Umbilical cord (tissue), 2 donors: ENCODE measurements around the gene DNAL4. TPM values are rescaled to one million over a fixed set of nuclear protein-coding genes. Genes with fewer than 3 reads are reported as not detected.

Source experiments
- DNase-seq: peaks from one replicate; pipeline ENCODE4 v3.0.0-alpha.2; 2015; ENCODE audit warnings: low spot score
- total RNA-seq: library from RNA; depleted of rRNA; stranded (reverse); fragments of >200 nt; gene quantifications from one replicate; pipeline ENCODE4 v1.2.3, GENCODE V29; 2014; ENCODE audit warnings: low replicate concordance; ENCODE audit not compliant: insufficient read depth

DNAL4 gene, protein sequence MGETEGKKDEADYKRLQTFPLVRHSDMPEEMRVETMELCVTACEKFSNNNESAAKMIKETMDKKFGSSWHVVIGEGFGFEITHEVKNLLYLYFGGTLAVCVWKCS
- total RNA-seq = 9.9 TPM

DNA sequence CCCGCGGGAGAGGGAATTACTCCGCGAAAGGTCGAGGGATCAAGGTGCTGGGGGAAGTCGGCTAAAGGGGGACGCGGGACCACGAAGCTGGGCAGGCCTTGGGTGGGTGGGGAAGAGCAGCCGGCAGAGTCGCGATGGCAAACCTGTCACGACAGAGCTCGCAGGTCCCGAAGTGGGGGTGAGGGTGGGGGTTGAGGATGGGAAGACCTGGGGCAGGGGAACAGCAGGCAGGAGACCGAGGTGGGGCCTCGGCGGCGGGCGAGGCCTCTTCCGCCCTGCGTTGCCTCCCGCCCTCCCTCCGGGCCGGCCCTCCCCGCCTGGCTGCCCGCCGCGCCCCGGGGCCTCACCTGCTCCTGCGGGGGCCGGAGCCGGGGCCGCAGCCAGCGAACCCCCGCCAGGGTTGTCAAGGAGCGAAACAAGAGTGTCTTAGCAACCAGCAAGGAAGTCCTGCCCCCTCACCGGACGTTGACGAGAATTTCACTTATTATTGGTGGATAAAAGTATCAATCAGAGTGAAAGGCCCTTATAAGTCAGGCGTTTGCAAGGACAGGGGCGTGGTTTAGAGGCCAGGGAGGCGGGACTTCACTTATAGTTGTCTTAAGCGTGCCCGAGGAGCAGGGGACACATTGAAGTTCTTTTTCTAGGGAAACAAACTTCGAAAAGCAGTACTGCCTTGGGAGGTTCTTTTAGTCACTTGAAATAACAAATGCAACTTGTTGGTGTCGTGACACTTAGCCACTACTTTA, at the start of gene DNAL4:
Gene DNAL4, minus strand, starts transcription at position 423 of the 746 bp plus-strand sequence. CDS start 11,412 bp downstream, outside the sequence.
- peak; percentile 99 for DNase-seq

DNA sequence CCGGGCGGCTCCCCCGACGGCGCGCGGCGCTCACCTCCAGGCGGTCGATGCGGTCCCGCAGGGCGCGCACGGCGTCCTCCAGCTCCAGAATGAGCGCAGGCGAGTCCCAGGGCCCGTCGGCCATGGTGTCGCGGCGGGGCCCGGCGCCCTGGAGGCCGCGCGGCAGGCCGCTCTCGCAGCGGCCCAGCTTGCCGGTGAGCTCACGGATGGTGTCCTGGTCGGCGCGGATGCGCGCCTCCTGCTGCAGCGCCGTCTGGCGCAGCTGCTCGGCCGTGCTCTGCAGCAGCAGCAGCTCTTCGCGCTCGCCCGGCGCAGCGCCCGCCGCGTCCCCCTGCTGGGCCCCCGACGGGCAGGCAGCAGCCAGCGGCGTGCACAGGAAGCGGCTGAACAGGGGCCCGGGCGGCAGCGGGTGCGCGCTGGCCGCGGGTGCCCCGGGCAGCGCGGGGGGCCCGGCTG, 49.3 kb upstream of the DNAL4 start:
- DNase-seq = peak; percentile 83

DNA sequence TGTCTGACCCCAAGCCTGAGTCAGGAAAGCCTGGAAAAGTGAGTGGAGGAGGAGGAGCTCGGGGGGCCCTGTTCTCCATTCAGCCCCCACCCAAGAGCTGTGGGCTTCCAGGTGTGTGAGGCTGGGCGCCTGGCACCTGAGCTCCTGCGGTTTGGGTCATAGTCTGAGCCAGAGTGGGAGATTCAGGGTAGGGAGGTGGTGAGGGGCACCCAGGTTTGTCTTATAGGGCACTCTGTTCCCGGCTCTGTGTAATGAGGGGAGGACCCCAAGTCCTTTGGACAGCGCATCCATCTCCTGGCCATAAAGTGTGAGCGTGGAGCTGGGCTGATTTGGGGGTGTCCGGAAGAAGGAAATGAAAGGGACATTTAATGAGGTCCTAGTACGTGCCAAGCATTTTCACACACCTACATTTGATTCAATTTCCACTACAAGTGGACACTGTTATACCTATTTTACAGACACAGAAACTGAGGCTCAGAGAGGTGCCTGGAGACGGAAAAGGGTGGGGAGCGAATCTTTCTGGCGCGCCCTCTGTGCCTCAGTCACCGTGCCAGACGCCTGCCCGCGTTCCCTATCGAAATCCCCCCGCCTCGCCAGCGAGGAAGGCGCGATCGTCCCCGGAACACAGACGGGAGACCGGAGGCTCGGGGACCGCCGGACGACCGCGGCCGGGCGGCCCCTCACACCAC, 48.7 kb upstream of the DNAL4 start:
- no peak for DNase-seq

DNA sequence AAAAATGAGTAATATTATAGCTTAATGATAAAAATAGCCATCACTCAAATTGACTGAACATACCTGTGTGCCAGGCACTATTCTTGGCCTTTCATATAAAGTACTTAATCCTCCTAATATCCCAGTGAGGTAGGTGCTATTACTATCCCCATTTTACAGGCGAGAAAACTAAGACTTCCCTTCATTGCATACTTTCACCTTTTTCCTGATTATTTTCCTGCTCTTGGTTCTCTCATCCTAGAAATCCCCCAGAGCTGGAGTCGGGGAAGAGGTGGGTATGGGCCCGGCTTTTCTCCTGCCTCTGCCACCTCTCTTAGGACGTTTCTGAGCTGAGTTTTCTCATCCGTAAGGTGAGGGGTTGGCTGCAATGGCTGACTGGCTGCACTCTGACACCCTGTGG, 47.7 kb upstream of the DNAL4 start:
- no peak for DNase-seq

DNA sequence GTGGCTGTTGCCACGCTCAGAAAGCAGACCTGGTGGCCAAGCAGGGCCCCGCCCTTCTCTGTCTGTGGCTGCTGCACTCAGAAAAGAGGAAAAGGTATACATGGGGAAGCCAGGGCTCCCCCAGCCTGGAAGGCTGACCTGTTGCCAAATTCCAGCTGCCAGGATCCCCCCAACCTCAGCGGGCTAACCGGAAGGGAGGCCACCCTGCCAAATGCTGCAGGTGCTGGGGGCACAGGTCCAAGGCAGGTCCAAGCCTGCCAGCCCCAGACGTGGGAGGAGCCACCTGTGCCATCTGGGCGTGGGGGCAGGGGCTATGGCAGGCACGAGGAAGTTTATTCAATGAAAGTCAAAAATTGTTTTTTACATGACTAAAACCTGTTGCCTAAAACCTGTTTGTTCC, 47.3 kb upstream of the DNAL4 start:
- no peak for DNase-seq

DNA sequence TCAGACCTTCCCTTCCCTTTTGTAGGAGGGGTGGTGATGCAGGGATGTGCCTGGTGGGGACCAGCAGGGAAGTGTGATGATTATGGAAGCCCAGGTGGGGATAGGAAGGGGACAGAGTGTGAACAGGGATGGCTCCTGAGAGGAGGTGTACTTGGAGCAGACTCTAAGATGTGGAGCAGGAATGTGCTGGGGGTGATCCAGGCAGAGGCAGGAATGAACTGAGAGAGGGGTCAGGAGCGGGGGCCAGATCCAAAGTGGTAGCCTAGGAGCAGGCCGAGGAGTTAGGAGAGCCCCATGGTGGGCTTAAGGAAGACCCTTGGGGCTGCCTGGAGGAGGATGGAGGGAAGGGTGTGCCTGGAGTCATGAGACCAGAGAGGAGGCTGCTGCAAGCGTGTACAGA, 46.2 kb upstream of the DNAL4 start:
- no peak for DNase-seq

DNA sequence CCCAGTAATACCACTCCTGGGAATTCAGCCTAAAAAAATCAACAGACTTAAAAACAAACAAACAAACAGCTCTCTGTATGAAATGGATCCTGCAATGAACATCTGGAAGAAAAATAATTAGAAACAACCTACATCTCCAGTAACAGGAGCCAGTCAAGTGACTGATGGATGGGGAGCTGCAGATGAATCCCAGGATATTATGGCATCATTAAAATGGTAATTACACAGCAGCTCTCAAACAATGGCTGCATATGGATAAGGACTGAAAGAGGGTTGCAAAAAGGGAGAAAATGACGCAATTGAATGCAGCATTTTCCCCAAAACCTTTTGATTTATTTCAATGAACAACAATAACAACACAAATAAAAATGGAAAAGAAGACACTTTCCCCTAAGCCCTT, 45.7 kb upstream of the DNAL4 start:
- no peak for DNase-seq

DNA sequence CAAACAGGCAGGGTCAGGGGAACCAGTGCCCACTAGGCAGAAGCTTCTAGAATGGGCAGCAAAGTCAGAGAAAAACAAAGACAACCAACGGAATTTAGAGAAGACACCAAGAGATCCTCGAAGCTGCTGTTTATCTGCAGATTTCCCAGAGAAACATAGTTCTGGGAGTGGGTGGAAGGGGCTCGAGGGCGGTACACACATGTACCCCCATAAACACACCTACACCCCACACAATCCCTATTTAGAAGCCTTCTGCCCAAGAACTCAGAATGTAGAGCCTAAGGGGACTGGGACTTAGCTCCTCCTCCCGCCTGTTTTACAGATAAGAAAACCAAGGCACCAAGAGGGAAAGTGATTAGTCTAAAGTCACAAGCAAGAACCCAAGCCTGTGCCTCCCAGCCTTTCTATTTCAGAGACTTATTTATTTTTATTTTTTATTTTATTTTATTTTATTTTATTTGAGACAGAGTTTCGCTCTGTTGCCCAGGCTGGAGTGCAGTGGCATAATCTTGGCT, 43.5 kb upstream of the DNAL4 start:
- no peak for DNase-seq

DNA sequence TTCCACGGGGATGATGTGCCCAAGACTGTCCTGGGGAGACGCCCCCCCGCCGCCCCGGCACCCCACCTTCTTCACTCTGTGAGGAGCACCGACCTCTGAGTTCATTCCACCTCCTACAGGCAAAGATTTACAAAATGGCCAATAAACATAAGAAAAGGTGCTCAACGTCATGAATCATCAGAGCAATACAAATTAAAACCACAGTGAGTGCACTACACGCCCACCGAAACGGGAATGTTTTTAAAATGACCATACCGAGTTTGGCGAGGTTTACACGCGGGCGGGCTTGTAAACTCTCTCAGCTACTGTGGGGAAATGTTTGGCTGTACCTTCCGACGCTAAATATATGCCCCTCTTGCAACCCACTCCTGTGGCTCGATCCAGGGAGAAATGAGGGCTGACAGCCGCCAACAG, 42.0 kb upstream of the DNAL4 start:
- DNase-seq = no peak

DNA sequence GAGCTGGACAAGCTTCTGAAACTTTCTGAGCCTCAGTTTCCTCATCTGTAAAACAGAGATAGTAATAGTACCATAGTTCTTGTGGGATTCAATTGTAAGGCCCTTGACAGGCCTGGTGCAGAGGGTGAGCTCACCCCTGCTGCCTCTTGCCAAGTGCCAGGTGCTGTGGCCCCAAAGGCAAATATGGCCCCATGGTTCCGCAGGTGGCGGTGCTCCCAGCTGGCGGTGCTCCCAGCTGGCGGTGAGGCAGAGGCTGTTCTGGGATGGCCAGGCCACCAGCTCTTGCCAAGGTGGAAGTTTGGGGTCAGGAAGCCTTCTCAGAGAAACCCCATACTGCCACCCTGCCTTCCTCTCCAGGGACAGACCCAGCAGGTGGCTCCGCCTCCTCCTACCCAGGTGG, 41.0 kb upstream of the DNAL4 start:
- no peak for DNase-seq

DNA sequence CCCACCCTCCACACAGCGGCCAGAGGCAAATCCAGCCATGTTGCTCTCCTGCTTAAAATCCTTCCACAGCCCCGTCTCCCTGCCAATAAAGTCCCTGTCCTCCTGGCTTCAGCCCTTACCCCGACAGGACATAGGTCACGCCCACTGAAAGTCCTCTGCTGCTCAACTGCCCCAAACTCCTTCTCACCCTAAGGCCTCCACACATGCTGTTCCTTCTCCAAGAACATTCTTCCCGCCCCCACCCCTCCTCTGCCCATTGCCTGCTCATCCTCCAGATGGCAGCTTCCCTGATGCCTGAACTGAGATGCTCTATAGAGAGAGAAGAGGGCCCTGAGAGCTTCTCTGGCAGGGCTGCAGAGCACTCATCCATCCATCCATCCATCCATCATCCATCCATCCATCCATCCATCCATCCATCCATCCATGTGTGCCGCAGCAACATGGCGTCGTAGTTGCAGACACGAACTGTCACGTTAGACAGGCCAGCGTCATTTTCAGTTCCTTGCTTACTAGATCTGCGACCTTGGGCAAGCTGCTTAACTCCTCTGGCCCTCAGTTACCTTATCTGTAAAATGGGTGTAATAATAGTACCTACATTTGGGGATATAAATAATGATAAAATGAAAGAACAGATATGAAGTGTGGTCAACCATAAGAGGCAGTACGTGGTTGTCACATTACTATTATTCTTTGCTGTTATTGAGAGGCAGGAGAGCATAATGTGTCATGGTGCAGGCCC, 40.4 kb upstream of the DNAL4 start:
- no peak for DNase-seq

DNA sequence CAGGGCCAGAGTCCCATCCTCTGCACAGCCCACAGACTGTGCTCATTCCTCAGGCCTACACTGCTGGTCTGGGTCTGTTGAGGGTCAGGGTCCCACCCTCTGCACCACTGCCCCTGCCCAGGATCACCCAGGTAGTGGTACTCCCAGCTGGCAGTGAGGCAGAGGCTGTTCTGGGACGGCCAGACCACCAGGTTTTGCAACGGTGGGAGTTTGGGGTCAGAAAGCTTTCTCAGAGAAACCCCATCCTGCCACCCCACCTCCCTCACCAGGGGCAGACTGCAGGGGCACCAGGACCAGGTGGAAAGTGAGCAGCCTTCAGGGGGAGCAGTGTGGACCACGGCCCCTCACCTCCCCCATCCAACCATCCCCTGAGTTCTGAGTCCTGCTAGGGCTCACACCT, 39.1 kb upstream of the DNAL4 start:
- no peak for DNase-seq

DNA sequence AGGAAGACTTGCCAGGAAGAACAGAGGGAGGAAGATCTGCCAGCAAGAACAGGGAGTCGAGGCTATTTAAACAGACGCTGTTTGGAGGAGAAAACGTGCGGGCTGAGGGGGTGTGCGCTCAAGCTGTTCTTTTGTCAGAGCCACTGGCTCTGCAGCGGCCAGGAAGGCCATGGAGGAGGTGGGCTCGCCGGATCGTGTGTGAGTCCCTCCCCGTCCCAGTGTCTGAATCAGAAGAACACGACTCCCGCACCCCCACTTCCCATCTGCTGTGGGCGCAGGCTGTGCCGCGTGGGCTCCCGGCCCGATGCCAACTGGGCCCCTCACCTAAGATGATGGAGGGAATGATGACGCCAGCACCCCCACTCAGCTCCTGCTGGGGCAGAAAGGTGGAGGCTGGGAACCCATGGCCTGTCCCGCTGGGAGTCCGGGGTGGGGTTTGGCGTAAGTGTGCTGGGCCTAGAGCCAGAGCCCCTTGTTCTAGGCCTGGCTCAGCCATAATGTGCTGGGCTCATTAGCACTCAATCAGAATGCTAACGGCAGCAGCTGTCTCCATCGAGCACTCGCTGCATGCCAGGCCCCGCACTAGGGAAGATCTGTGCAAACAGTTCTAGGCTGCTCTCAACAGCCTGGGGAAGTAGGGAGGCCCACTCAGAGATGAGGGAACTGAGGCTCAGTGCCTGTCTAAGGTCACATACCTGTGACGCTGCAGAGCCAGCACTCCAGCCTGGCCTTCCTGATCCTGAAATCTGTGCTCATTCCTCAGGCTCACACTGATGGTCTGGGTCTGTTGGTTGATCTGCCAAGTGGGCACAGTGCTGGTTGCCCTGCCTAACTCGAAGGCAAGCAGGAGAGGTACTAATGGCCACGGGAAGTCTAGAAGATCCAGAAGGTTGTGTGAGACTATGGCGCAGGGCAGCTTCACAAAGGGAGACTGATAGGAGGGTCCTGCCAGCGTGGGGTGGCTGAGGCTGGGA, 38.3 kb upstream of the DNAL4 start:
- DNase-seq = no peak

DNA sequence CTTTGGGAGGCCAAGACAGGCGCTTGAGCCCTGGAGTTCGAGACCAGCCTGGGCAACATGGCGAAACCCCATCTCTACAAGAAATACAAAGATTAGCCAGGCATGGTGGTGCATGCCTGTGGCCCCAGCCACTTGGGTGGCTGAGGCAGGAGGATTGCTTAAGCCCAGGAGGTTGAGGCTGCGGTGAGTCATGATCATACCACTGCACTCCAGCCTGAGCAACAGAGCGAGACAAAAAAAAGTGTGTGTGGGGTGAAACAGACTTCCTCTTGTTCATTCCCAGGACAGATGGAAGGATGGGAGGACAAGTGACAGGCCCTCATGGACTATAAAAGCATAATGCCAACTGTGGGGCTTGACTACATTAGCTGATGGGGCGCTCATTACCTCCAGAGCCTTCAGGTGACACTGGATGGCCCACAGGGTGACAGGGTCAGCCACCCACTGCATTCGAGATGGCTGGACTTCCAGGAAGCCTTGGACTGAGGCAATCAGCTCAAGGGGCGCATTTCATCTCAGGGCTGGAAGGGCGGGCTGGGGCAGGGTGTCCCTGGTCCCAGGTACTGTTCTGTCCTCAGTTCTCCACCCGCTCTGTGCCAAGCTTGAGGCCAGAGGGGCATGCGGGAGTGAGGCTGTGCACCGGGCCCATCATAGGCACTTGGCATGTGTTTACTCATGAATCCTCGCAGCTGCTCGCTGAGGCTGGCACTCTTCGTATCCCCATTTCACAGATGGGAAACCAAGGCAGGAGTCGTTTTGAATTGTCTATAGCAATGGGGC, 37.4 kb upstream of the DNAL4 start:
- no peak for DNase-seq

DNA sequence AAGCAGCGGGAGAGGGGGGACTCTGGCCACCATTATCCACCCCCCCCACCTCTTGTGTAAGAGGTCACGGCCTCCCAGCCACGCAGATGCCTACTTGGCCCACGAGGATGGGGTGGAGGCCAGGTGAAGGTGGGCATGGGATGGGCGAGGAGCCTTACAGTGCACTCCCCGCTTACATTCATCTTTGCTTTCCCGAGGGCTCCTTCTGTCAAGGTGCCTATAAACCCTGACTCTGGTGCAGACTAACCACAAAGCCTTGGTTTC, 36.8 kb upstream of the DNAL4 start:
- DNase-seq = no peak

DNA sequence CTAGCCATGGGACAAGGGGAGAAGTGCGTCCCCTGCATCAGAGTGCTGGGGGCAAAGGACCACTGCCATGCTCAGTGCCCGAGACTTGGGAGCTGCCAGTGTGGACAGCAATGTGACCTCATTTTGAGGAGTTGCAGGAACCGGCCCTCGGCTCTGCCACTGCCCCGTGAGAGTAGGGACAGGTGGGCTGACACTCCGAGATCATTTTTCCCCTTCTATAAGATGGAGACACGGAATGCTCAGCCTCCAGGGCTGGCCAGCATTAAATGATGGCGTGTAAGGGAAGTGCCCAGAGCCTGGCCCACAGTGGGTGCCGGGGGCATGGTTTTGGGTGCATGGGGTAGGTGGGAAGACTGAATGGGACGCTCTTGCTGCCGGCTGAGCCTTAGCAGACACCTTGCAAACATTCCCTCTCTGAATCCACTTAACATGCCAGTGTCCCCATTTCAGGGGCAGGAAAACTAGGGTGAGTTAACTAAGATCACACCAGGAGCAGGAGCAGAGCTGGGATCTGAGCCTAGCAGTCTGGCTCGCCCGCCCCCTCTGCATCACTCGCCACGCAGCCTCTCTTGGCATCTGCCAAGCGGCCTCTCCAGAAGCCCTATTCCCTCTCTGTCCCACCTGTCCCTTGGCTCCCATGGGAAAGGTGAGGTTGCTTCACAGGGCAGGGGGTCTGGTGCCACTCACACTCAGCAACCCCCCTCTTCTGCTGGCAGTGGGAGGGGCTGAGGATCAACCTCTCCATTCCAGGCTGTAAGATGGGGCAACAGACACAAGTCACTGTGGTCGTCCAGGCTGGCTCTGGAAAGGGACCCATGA, 36.3 kb upstream of the DNAL4 start:
- no peak for DNase-seq

DNA sequence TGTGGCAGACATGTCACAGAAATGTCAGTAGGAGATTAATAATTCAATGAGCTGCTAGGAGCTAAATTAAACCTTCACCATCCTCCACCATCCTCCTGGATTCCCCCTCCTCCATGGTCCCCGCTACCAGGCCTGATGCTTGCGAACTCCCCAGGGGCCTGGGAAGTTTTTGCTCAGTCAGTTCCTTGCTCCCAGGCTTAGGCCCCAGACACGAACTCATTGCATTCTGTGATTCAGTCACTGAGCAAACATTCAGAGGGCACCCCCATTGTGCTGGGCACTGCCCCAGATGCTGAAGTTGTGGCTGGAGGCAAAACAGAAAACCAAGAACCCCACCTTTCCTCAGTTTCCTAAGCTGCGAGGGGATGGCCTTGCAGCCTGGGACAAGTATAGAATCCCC, 35.5 kb upstream of the DNAL4 start:
- no peak for DNase-seq

DNA sequence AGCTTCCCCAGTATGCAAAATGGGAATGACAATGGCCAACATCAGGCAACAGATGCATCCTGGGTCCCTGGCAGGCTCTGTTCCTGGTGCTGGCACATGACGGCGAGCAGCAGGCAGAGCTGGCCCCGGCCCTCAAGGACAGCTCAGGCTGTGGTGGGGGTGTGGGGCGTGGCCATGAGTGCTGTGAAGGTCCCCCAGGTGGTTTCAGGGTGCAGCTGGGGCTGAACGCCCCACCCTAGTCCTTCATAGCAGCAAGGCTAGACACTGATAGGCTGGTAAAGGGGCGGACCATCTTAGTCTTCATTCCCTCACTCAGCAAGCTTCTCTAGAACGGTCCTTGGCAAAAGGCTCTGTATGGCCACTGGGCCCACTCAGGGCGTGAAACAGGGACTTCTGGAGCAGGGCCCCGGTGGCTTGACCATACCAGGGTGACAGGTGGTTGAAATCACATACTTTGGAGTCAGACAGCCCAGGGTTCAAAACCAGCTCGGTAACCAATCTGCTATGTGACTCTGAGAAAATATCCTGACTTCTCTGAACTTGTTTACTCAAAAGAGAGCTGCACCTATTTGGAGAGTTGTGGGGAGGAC, 34.8 kb upstream of the DNAL4 start:
- DNase-seq = no peak

DNA sequence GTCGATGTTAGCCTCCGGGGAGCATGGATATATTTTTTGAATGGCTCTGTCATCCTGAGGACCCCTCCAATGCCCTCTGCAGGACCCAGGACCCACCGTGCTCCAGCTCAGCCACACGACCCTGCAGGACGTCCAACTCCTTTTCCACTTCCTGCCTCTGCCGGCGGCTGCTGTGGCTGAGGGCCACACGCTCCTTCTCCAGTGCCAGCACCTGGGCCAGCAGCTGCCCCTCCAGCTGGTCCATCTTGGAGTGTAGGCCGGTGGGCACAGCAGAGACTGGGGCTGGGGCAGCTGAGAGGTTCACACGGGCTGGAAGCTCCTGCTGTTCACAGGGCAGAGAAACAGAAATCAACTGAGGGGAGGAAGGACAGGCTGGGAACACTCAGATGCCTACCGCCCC, 34.2 kb upstream of the DNAL4 start:
- no peak for DNase-seq
